Peyer's patch (tissue), 4 donors: ENCODE measurements around the gene ADCY9. TPM values are rescaled to one million over a fixed set of nuclear protein-coding genes. Genes with fewer than 3 reads are reported as not detected.
A peak's percentile ranks its signal among the peaks of the same experiment; 100 is the strongest.

Experiments used
- DNase-seq, 3 donors: peaks; one replicate each; pipeline ENCODE4 v3.0.0-alpha.2; 2017 to 2019
- H3K27ac ChIP-seq, 4 donors: fragments of 200-600 bp; sonication (generic); one replicate each; pipeline ENCODE4 v1.5.1; 2016 to 2019
- H3K27me3 ChIP-seq, 2 donors: fragments of 200-600 bp; sonication (generic); one replicate each; pipeline ENCODE4 v1.5.1; 2019
- H3K36me3 ChIP-seq, 3 donors: fragments of 200-600 bp; sonication (generic); one replicate each; pipeline ENCODE4 v1.5.1; 2016 to 2019
- H3K4me1 ChIP-seq, 4 donors: fragments of 200-600 bp; sonication (generic); one replicate each; pipeline ENCODE4 v1.5.1; 2016 to 2019
- H3K4me3 ChIP-seq, 4 donors: fragments of 200-600 bp; sonication (generic); 1 replicate in 3 of 4; 2 replicates in 1 of 4; pipeline ENCODE4 v1.5.1; 2016 to 2019; ENCODE audit warnings: mild to moderate bottlenecking in 1 of 4
- H3K9me3 ChIP-seq, 4 donors: fragments of 200-600 bp; sonication (generic); one replicate each; pipeline ENCODE4 v1.5.1; 2016 to 2019; ENCODE audit warnings: mild to moderate bottlenecking in 1 of 4
- CTCF ChIP-seq, 6 experiments: fragments of 450-650 bp in 4 of 6; fragments of 200-600 bp in 2 of 6; sonication (generic) in 1 of 6; IDR thresholded peaks; one replicate each; pipeline ENCODE4 v1.5.1; 2017 to 2019; ENCODE audit warnings: antibody characterized with exemption in 6 of 6, mild to moderate bottlenecking in 3 of 6, moderate library complexity in 1 of 6
- POLR2A ChIP-seq, 2 donors: fragments of 450-650 bp; IDR thresholded peaks; one replicate each; pipeline ENCODE4 v1.5.1; 2017; ENCODE audit warnings: antibody characterized with exemption in 2 of 2, mild to moderate bottlenecking in 2 of 2, moderate library complexity in 2 of 2
- total RNA-seq, 4 donors: library from RNA; depleted of rRNA; stranded (reverse); fragments of >200 nt; gene quantifications; one replicate each; pipeline ENCODE4 v1.1.0, GENCODE V29; 2016

The ADCY9 gene
- total RNA-seq, 4 donors from 2014 or later, result 19.8 to 47.3 (median 44.0) TPM

GRCh38 chr16:4034963-4035362 is 81.3 kb downstream of the ADCY9 start:
- no peak for TF ChIP-seq CTCF (IDR thresholded peaks at IDR 0.05)
- TF ChIP-seq POLR2A (IDR thresholded peaks at IDR 0.05), result no peak
- Histone ChIP-seq H3K27me3 (no peaks in the 10 kb centered on the region), H3K36me3 (no peaks in the 10 kb centered on the region), H3K4me3 (no peak overlapping the region), H3K27ac (no peak overlapping the region), H3K9me3 (no peaks in the 10 kb centered on the region), H3K4me1 (no peaks in the 10 kb centered on the region)
- DNase-seq, result no peak

- no peaks in the 10 kb centered on the region for H3K4me1 ChIP-seq
- H3K27me3 ChIP-seq, result no peaks in the 10 kb centered on the region
- no peaks in the 10 kb centered on the region for H3K36me3 ChIP-seq
- no peaks in the 10 kb centered on the region for H3K9me3 ChIP-seq
- no peak overlapping the region for H3K27ac ChIP-seq
- no peak for DNase-seq
- TF ChIP-seq POLR2A (IDR thresholded peaks at IDR 0.05), result no peak
- no peak for TF ChIP-seq CTCF (IDR thresholded peaks at IDR 0.05)
- H3K4me3 ChIP-seq, result no peak overlapping the region
Measured at GRCh38 chr16:4033951-4034350, 82.3 kb downstream of the ADCY9 start.

- DNase-seq, result peak in 2 of 3 donors; percentile 67 to 74
Measured at GRCh38 chr16:4032768-4033167, 83.5 kb downstream of the ADCY9 start.

GRCh38 chr16:4028144-4028543 is 88.1 kb downstream of the ADCY9 start:
- TF ChIP-seq CTCF (IDR thresholded peaks at IDR 0.05), result no peak
- no peak for TF ChIP-seq POLR2A (IDR thresholded peaks at IDR 0.05)
- Histone ChIP-seq H3K27me3 (no peaks in the 10 kb centered on the region), H3K36me3 (no peaks in the 10 kb centered on the region), H3K4me3 (no peak overlapping the region), H3K4me1 (no peaks in the 10 kb centered on the region), H3K27ac (no peak overlapping the region), H3K9me3 (peaks cover 0 to 3% (median 0%) of the 10 kb centered on the region in 4 donors)
- no peak for DNase-seq

More at GRCh38 chr16:4032768-4033167, 83.5 kb downstream of the ADCY9 start:
- Histone ChIP-seq H3K9me3 (no peaks in the 10 kb centered on the region), H3K36me3 (no peaks in the 10 kb centered on the region), H3K4me3 (no peak overlapping the region), H3K27me3 (no peaks in the 10 kb centered on the region), H3K27ac (no peak overlapping the region), H3K4me1 (no peaks in the 10 kb centered on the region)
- TF ChIP-seq CTCF (IDR thresholded peaks at IDR 0.05) (no peak), POLR2A (IDR thresholded peaks at IDR 0.05) (no peak)

GRCh38 chr16:4026854-4027253 is 89.4 kb downstream of the ADCY9 start:
- TF ChIP-seq CTCF (IDR thresholded peaks at IDR 0.05), result no peak
- peaks cover 0 to 3% (median 0%) of the 10 kb centered on the region in 4 donors for H3K9me3 ChIP-seq
- no peaks in the 10 kb centered on the region for H3K36me3 ChIP-seq
- H3K4me3 ChIP-seq, result no peak overlapping the region
- peaks cover 0 to 3% (median 0%) of the 10 kb centered on the region in 4 donors for H3K4me1 ChIP-seq
- H3K27ac ChIP-seq, result no peak overlapping the region
- H3K27me3 ChIP-seq, result no peaks in the 10 kb centered on the region
- DNase-seq, result no peak

- no peak for DNase-seq
Measured at GRCh38 chr16:4025428-4025827, 90.8 kb downstream of the ADCY9 start.

More at GRCh38 chr16:4025428-4025827, 90.8 kb downstream of the ADCY9 start:
- Histone ChIP-seq H3K4me3 (no peak overlapping the region), H3K9me3 (peaks cover 0 to 3% (median 0%) of the 10 kb centered on the region in 4 donors), H3K27me3 (no peaks in the 10 kb centered on the region), H3K36me3 (no peaks in the 10 kb centered on the region), H3K4me1 (peaks cover 0 to 14% (median 0%) of the 10 kb centered on the region in 4 donors), H3K27ac (no peak overlapping the region)
- TF ChIP-seq CTCF (IDR thresholded peaks at IDR 0.05) (no peak), POLR2A (IDR thresholded peaks at IDR 0.05) (no peak)
